ENCODE results near the gene RNF13. TPM values are rescaled to one million over a fixed set of nuclear protein-coding genes. Genes with fewer than 3 reads are reported as not detected.
"Not testable (repeated sequence)": the region's sequence is repeated elsewhere in the genome, so short reads cannot be mapped to it uniquely, and the experiment has no call there.

RNF13 gene
- total RNA-seq, 1 experiment from 2014 or later, result 37.3 TPM

DNA sequence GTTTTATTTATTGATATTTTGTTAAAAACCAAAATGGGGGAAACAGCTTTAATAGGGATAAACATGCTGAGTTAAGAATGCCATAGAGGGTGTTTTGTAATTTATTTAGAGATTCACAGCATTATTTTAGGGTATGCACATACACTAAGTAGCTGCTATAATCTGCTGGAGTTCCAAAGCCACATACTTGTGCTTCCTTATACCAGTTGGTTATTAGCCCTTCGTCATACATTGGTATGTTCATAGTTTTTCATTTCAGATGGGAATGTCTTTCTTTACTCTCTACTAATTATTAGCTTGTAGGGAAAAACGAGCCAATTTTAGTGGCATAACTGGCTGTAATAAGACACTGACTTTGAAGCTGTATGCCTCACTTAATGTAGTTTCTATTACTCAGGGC is 82.8 kb downstream of the RNF13 start:
- DNase-seq (ENCODE audit: low read depth), result no peak

DNA sequence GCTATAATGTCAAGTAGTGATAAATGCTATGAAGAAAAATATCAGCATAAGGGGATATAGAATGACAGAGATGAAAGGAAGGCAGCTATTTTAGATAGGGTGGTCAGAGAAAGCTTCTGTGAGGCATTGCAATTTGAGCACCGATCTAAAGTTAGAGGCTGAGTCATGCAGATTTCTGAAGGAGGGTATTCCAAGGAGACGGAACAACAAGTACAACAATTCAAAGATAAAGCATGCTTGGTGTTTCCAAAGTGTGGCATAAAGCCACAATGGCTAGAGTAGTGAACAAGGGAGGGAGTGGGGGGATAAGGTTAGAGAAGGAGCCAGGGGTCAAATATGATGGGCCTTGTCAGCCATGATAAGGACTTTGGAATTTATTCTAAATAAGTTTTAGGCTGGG is 85.8 kb downstream of the RNF13 start:
- DNase-seq (ENCODE audit: low read depth), result peak; percentile 78

DNA sequence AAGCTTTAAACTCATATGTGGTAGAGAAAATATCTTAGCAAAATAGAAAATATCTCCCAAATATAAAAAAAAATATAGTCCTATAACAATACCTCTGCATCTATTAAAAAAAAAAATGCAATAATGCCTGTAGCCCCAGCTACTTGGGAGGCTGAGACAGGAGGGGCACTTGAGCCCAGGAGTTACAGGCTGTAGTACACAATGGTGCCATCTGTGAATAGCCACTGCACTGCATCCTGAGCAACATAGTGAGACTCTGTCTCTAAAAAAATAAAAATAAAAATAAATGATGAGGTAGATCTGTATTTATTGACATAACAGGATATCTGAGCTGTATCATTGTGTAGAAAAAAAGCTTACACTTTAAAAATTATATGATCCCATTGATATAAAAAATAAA is 87.3 kb downstream of the RNF13 start:
- no peak for DNase-seq (ENCODE audit: low read depth)

GRCh38 chr3:149901770-149902169 is 88.8 kb downstream of the RNF13 start:
- no peak for DNase-seq (ENCODE audit: low read depth)

DNA sequence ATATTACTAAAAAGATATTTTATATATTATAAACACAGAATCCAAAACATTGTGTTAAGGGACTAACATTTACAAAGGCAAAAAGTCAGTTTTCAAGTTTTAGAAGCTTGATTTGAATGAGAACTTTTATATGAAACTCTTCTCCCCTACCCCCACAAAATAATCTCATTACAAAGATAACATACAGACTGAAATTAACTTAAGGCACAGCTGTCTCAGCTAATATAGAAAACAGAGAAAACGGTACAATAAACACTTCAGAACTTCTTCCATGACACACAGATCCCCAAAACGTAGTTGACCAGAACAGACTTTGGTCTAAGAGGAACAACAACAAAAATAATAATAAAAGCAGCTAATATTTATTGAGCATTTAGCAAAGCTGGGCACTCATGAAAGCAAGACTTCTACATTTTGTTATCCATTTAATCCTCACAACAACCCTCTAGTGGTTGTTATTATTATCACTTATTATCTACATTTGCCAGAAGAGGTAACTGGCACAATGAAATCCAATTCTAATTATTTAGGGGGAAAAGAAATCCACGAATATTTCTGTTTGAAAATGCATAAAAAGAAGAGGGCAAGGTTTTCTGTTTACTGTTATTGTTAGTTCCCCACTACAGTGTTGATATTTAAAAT is 89.6 kb downstream of the RNF13 start:
- DNase-seq (ENCODE audit: low read depth), result peak; percentile 11

DNA sequence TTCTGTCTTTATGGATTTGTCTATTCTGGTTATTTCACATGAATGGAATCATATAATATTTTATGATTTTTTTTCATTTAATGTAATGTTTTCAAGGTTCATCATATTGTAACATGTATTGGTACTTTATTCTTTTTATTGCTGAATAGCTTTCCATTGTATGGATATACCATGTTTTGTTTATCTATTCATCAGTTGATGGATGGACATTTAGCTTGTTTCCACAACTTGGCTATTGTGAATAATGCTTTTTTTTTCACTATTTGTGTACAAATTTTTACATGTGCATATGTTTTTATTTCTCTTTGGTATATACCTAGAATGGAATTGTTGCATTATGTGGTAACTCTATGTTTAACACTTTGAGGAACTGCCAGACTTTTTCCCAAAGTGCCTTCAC is 93.0 kb downstream of the RNF13 start:
- no peak for DNase-seq (ENCODE audit: low read depth)

- DNase-seq (ENCODE audit: low read depth), result no peak
Observed at GRCh38 chr3:149908424-149908957, 95.5 kb downstream of the RNF13 start.

GRCh38 chr3:149909923-149910322 is 96.9 kb downstream of the RNF13 start:
- no peak for DNase-seq (ENCODE audit: low read depth)

- DNase-seq (ENCODE audit: low read depth), result no peak
Observed at GRCh38 chr3:149917124-149917667, 104.2 kb downstream of the RNF13 start.

DNA sequence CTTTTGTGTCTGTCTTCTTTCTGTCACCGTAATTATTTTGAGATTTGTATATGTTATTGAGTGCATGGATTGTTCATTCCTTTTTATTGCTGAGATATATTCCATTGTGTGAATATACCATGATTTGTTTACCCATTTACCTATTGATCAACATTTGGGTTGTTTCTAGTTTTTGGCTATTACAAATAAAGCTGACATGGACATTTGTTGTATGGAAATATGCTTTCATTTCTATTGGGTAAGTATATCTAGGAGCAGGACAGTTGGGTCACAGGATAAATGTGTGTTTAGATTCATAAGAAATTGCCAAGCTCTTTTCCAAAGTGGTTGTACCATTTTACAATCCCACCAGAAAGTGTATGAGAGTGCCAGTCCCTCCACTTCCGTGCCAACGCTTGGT is 106.5 kb downstream of the RNF13 start:
- no peak for DNase-seq (ENCODE audit: low read depth)

GRCh38 chr3:149920119-149920518 is 107.1 kb downstream of the RNF13 start:
- no peak for DNase-seq (ENCODE audit: low read depth)

- DNase-seq (ENCODE audit: low read depth), result no peak
Observed at GRCh38 chr3:149933008-149933407, 120.0 kb downstream of the RNF13 start.

GRCh38 chr3:149933858-149934257 is 120.8 kb downstream of the RNF13 start:
- no peak for DNase-seq (ENCODE audit: low read depth)

DNA sequence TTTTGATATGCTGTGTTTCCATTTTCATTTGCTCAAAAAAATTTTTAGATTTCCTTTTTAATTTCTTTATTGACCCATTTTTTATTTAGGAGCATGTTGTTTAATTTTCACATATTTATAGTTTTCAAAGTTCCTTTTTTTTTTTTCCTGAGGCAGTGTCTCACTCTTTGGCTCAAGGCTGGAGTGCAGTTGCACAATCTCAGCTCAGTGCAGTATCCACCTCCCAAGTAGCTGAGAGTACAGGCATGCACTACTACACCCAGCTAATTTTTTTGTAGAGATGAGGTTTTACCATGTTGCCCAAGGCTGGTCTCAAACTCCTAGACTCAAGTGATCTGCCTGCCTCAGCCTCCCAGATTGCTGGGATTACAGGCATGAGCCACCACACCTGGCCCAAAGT is 121.5 kb downstream of the RNF13 start:
- peak; percentile 18 for DNase-seq (ENCODE audit: low read depth)

GRCh38 chr3:149936812-149937230 is 123.8 kb downstream of the RNF13 start:
- peak; percentile 55 for DNase-seq (ENCODE audit: low read depth)

GRCh38 chr3:149938392-149939055 is 125.5 kb downstream of the RNF13 start:
- peak; percentile 12 for DNase-seq (ENCODE audit: low read depth)

- peak; percentile 16 for DNase-seq (ENCODE audit: low read depth)
Observed at GRCh38 chr3:149941186-149941585, 128.2 kb downstream of the RNF13 start.

DNA sequence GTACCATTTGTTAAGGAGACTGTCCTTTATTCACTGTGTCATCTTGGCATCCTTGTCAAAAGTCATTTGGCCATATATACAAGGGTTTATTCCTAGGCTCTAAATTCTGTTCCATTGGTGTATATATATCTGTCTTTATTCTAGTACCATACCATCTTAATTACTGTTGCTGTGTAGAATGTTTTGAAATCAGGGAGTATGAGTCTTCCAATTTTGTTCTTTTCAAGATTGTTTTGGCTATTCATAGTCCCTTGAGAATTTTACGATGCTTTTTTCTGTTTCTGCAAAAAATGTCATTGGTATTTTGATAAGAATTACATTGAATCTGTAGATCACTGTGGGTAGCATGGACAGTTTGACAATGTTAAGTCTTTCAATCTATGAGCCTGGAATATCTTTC is 128.9 kb downstream of the RNF13 start:
- no peak for DNase-seq (ENCODE audit: low read depth)

DNA sequence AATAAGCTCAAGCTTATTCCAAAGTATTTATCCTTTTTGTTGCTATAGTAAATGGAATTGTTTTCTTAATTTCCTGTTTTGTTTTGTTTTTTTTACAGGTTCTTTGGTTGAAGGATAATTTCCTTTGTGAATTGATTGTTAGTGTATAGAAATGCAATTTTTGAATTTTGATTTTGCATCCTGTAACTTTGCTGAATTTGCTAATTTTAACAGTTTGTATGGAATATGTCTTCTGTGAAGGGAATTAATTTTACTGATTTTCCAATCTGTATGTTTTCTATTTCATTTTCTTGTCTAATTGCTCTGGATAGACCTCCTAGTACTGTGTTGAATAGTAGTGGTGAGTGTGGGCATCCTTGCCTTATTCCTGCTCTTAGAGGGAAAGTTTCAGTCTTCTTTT is 129.4 kb downstream of the RNF13 start:
- DNase-seq (ENCODE audit: low read depth), result no peak

DNA sequence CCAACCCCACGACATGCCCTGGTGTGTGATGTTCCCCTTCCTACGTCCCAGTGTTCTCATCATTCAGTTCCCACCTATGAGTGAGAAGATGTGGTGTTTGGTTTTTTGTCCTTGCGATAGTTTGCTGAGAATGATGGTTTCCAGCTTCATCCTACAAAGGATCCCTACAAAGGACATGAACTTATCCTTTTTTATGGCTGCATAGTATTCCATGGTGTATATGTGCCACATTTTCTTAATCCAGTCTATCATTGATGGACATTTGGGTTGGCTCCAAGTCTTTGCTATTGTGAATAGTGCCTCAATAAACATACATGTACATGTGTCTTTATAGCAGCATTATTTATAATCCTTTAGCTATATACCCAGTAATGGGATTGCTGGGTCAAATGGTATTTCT is 131.0 kb downstream of the RNF13 start:
- not testable (repeated sequence) for DNase-seq (ENCODE audit: low read depth)

DNA sequence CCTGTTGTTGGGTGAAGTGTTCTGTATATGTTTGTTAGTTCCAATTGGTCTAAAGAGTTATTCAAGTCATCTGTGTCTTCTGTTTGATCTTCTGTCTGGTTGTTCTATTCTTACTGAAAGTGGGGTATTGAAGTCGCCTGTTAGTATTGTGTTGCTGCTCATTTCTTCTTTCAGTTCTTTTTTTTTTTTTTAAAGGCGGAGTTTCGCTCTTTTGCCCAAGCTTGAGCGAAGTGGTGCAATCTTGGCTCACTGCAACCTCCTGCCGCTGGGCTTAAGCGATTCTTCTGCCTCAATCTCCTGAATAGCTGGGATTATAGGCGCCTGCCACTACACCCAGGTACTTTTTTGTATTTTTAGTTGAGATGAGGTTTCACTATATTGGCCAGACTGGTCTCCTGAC is 134.2 kb downstream of the RNF13 start:
- no peak for DNase-seq (ENCODE audit: low read depth)

- DNase-seq (ENCODE audit: low read depth), result no peak
Observed at GRCh38 chr3:149949181-149949580, 136.2 kb downstream of the RNF13 start.

DNA sequence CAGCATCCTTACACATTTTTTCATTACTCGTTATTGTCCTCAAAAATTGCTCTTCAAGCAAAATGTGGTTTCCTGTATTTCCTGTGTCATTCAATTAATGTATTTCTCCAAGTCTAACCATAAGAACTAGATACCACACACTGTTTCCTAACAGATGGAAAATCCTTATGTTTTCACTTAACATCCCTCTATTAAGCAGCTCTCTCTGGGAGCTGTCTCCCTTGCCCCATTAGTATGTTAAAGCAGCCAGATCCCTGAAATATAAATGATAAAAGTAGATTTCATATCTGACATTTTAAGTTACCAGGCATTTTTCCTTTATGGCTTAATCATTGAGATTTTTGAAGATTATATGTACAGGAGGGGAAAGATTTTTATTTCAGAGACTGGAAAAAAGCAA is 141.8 kb downstream of the RNF13 start:
- no peak for DNase-seq (ENCODE audit: low read depth)
